ENCODE measurements around the gene NOL4L.

NOL4L gene

DNA sequence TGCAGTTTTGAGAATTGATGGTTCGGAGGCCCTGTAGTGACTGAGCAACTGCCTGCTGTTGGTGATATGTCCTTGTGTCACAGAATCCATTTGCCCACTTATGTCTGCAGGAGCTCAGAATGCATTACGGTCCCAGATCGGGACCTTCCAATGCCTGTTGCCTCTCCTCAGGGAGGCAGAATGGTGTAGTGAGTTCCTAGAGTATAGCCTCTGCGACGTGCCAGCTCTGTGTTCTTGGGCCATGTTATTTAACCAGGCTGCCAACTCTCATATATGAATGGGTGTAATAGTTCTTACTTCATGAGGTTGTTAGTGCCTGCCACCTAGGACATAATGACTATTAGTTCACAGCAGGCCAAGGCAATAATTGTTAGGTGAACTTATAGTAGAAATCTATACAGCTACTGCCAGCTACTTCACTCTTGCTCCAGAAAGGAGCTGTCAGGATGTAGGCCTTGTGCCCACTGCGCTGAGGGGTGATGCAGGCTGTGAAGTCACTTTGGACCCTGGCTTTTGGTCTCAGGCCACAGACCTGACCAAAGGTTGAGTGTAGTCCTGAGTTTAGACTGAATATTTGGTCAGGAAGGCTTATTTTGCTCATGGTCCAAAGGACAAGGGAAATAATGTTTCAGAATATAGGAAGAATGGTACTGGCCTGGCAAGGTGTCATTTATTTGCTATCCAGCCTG, 144.9 kb downstream of the NOL4L start:
- no peaks in the 10 kb centered on the region for H3K9me3 ChIP-seq (ENCODE audit: insufficient read depth, low read length)
- no peak overlapping the region for H3K9ac ChIP-seq (ENCODE audit: low read length)
- H4K20me1 ChIP-seq (ENCODE audit: low read depth, low read length): no peaks in the 10 kb centered on the region
- no peaks in the 10 kb centered on the region for H3K9me2 ChIP-seq (replicated peaks; ENCODE audit: insufficient read depth, low read length)
- no peaks in the 10 kb centered on the region for H3F3A ChIP-seq (ENCODE audit: insufficient read depth)
- no peaks in the 10 kb centered on the region for H3K79me2 ChIP-seq (ENCODE audit: insufficient read depth, low read length)
- no peak overlapping the region for H3K4me3 ChIP-seq (ENCODE audit: insufficient read depth, low read length, poor library complexity, severe bottlenecking)
- TF ChIP-seq, protein P1, sequence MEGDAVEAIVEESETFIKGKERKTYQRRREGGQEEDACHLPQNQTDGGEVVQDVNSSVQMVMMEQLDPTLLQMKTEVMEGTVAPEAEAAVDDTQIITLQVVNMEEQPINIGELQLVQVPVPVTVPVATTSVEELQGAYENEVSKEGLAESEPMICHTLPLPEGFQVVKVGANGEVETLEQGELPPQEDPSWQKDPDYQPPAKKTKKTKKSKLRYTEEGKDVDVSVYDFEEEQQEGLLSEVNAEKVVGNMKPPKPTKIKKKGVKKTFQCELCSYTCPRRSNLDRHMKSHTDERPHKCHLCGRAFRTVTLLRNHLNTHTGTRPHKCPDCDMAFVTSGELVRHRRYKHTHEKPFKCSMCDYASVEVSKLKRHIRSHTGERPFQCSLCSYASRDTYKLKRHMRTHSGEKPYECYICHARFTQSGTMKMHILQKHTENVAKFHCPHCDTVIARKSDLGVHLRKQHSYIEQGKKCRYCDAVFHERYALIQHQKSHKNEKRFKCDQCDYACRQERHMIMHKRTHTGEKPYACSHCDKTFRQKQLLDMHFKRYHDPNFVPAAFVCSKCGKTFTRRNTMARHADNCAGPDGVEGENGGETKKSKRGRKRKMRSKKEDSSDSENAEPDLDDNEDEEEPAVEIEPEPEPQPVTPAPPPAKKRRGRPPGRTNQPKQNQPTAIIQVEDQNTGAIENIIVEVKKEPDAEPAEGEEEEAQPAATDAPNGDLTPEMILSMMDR (IDR thresholded peaks at IDR 0.05; ENCODE audit: insufficient read depth, low read length, poor library complexity, severe bottlenecking): no peak
- TF ChIP-seq EZH2phosphoT487 (conservative IDR thresholded peaks at IDR 0.05; ENCODE audit: low read length): no peak
- no peaks in the 10 kb centered on the region for H3K36me3 ChIP-seq (ENCODE audit: low read length)
- no peak overlapping the region for H3K4me2 ChIP-seq (ENCODE audit: low read depth, low read length, poor library complexity, severe bottlenecking)
- H3K27me3 ChIP-seq (ENCODE audit: low read length): no peaks in the 10 kb centered on the region
- H2AFZ ChIP-seq (ENCODE audit: low read depth, low read length, severe bottlenecking): no peak overlapping the region
- H3K27ac ChIP-seq (ENCODE audit: low read depth, low read length): no peak overlapping the region

DNA sequence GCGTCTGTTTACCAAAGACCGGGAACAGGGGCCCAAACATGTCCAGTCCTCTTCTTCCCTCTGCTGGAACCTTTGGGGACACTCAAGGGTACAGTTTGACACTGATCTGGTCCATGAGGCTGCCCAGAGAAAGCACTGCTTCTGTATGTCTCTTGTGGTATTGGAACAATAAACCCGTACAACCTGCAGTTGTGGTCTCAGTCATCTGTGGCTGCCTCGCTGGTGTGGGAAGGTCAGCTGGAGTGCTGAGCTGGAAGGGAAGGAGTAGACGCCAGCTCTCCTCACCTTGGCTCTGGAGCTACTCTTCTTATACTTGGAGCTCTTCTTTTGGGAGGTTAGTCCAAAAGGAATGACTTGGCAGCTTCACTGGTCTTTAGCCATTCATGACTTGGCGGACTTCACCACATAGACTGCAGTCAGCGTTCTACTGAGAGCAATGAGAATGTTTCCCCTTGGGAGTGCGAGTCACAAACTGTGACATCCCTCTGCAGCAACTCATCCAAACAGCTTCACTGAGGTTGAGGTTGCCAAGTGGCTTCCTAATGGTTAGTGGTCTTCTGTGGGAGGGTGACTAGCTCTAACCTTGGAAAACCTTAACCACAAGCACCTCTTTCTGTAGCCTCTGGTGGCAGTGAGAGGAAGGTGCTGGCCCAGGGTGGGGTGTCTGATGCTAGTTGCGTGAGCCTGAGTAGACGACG, 145.9 kb downstream of the NOL4L start:
- no peaks in the 10 kb centered on the region for H3K79me2 ChIP-seq (ENCODE audit: insufficient read depth, low read length)
- H3F3A ChIP-seq (ENCODE audit: insufficient read depth): no peaks in the 10 kb centered on the region
- H3K9ac ChIP-seq (ENCODE audit: low read length): no peak overlapping the region
- no peaks in the 10 kb centered on the region for H4K20me1 ChIP-seq (ENCODE audit: low read depth, low read length)
- H3K27me3 ChIP-seq (ENCODE audit: low read length): no peaks in the 10 kb centered on the region
- H3K36me3 ChIP-seq (ENCODE audit: low read length): no peaks in the 10 kb centered on the region
- no peak overlapping the region for H3K4me2 ChIP-seq (ENCODE audit: low read depth, low read length, poor library complexity, severe bottlenecking)
- no peaks in the 10 kb centered on the region for H3K9me2 ChIP-seq (replicated peaks; ENCODE audit: insufficient read depth, low read length)
- no peaks in the 10 kb centered on the region for H3K9me3 ChIP-seq (ENCODE audit: insufficient read depth, low read length)
- no peak for TF ChIP-seq EZH2phosphoT487 (conservative IDR thresholded peaks at IDR 0.05; ENCODE audit: low read length)
- TF ChIP-seq, protein P1 (IDR thresholded peaks at IDR 0.05; ENCODE audit: insufficient read depth, low read length, poor library complexity, severe bottlenecking): no peak
- no peak overlapping the region for H2AFZ ChIP-seq (ENCODE audit: low read depth, low read length, severe bottlenecking)
- H3K27ac ChIP-seq (ENCODE audit: low read depth, low read length): no peak overlapping the region
- no peak overlapping the region for H3K4me3 ChIP-seq (ENCODE audit: insufficient read depth, low read length, poor library complexity, severe bottlenecking)

DNA sequence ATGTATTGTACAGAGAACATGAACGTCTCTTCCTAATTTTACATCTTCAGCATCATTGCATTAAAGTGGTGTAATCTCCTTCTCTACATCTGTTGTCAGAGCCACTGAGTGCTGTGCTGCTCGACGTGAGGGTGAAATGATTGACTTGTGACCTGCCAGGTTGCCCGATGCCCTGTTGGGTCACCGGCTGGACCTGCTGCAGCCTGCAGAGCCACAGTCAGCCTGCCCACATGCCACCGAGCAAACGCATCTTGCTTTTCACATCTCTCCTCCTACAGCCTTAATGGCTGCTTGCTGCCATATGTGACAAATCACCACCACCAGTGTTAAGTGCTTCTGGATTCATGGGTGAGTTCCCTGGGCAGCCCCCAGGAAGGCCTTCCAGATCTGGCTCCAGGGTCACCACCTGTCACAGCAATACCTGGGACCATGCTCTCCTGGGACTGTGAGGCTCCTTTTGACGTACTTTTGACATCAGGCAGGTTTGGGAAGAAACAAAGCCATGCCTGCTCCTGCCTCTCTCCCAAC, 146.7 kb downstream of the NOL4L start:
- H3K9ac ChIP-seq (ENCODE audit: low read length): no peak overlapping the region
- H3K4me3 ChIP-seq (ENCODE audit: insufficient read depth, low read length, poor library complexity, severe bottlenecking): no peak overlapping the region
- H3K4me2 ChIP-seq (ENCODE audit: low read depth, low read length, poor library complexity, severe bottlenecking): no peak overlapping the region
- H3F3A ChIP-seq (ENCODE audit: insufficient read depth): no peaks in the 10 kb centered on the region
- no peaks in the 10 kb centered on the region for H3K9me2 ChIP-seq (replicated peaks; ENCODE audit: insufficient read depth, low read length)
- no peak overlapping the region for H3K27ac ChIP-seq (ENCODE audit: low read depth, low read length)
- no peaks in the 10 kb centered on the region for H3K79me2 ChIP-seq (ENCODE audit: insufficient read depth, low read length)
- no peaks in the 10 kb centered on the region for H3K36me3 ChIP-seq (ENCODE audit: low read length)
- H2AFZ ChIP-seq (ENCODE audit: low read depth, low read length, severe bottlenecking): no peak overlapping the region
- TF ChIP-seq, protein P1 (IDR thresholded peaks at IDR 0.05; ENCODE audit: insufficient read depth, low read length, poor library complexity, severe bottlenecking): no peak
- no peak for TF ChIP-seq EZH2phosphoT487 (conservative IDR thresholded peaks at IDR 0.05; ENCODE audit: low read length)
- H3K9me3 ChIP-seq (ENCODE audit: insufficient read depth, low read length): no peaks in the 10 kb centered on the region
- H4K20me1 ChIP-seq (ENCODE audit: low read depth, low read length): no peaks in the 10 kb centered on the region
- H3K27me3 ChIP-seq (ENCODE audit: low read length): no peaks in the 10 kb centered on the region
